ENCODE measurements around the gene CDK8.
A peak's percentile ranks its signal among the peaks of the same experiment; 100 is the strongest.

CDK8 gene

GRCh38 chr13:26219726-26220125 is 34.2 kb upstream of the CDK8 start:
- no peak overlapping the region for H3K4me3 ChIP-seq (ENCODE audit: low read depth, low read length)
- H3K27ac ChIP-seq: no peak overlapping the region
- H3K27me3 ChIP-seq (ENCODE audit: insufficient read depth, low read depth, severe bottlenecking): no peaks in the 10 kb centered on the region
- no peak for DNase-seq
- H3K36me3 ChIP-seq: peaks cover 67% of the 10 kb centered on the region
- no peaks in the 10 kb centered on the region for H3K9me3 ChIP-seq (ENCODE audit: severe bottlenecking)
- TF ChIP-seq, protein P1, sequence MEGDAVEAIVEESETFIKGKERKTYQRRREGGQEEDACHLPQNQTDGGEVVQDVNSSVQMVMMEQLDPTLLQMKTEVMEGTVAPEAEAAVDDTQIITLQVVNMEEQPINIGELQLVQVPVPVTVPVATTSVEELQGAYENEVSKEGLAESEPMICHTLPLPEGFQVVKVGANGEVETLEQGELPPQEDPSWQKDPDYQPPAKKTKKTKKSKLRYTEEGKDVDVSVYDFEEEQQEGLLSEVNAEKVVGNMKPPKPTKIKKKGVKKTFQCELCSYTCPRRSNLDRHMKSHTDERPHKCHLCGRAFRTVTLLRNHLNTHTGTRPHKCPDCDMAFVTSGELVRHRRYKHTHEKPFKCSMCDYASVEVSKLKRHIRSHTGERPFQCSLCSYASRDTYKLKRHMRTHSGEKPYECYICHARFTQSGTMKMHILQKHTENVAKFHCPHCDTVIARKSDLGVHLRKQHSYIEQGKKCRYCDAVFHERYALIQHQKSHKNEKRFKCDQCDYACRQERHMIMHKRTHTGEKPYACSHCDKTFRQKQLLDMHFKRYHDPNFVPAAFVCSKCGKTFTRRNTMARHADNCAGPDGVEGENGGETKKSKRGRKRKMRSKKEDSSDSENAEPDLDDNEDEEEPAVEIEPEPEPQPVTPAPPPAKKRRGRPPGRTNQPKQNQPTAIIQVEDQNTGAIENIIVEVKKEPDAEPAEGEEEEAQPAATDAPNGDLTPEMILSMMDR (IDR thresholded peaks at IDR 0.05; ENCODE audit: low read depth, low read length): no peak

GRCh38 chr13:26220575-26220974 is 33.4 kb upstream of the CDK8 start:
- Histone ChIP-seq H3K4me3 (ENCODE audit: low read depth, low read length) (peak overlapping the region; percentile 89), H3K27me3 (ENCODE audit: insufficient read depth, low read depth, severe bottlenecking) (no peaks in the 10 kb centered on the region), H3K9me3 (ENCODE audit: severe bottlenecking) (no peaks in the 10 kb centered on the region), H3K27ac (no peak overlapping the region; the same call in 1 of the 2 replicates), H3K36me3 (peaks cover 58% of the 10 kb centered on the region)
- no peak for DNase-seq
- TF ChIP-seq, protein P1 (IDR thresholded peaks at IDR 0.05; ENCODE audit: low read depth, low read length): no peak

DNA sequence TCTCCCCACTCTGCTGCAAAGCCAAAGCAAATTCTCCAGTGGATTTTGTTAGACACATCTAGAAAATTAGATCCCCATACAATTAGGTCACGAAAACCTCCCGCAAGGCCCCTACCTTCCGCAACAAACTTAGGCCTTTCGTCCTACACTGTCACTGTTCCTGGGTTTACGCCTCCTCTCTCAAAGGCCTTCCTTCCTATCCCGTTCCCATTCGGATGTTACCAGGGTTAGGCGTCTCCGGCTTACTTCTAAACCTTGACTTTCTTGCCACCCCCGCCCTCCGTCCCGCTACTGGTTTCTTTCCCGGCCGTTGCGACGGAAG is 32.6 kb upstream of the CDK8 start:
- no peak for DNase-seq
- H3K27ac ChIP-seq: peak overlapping the region; percentile 98

GRCh38 chr13:26221721-26222519 is 32.0 kb upstream of the CDK8 start, which contains the start of gene RNF6:
Gene RNF6, minus strand, starts transcription at chr13:26222314. Its CDS starts 2,665 bp downstream, at chr13:26219649.
- TF ChIP-seq, protein P1 (IDR thresholded peaks at IDR 0.05; ENCODE audit: low read depth, low read length): peak; percentile 33; the same call in 1 of the 2 replicates
- peak; percentile 99 for DNase-seq
- H3K36me3 ChIP-seq: peaks cover 45% of the 10 kb centered on the region
- peak within 1 kb of the TSS; percentile 89 for H3K4me3 ChIP-seq (ENCODE audit: low read depth, low read length)
- no peaks in the 10 kb centered on the region for H3K9me3 ChIP-seq (ENCODE audit: severe bottlenecking)
- no peaks in the 10 kb centered on the region for H3K27me3 ChIP-seq (ENCODE audit: insufficient read depth, low read depth, severe bottlenecking)
- peak within 1 kb of the TSS; percentile 98 for H3K27ac ChIP-seq

More for the DNA sequence above, 32.6 kb upstream of the CDK8 start:
- H3K9me3 ChIP-seq (ENCODE audit: severe bottlenecking): no peaks in the 10 kb centered on the region
- H3K27me3 ChIP-seq (ENCODE audit: insufficient read depth, low read depth, severe bottlenecking): no peaks in the 10 kb centered on the region
- TF ChIP-seq, protein P1 (IDR thresholded peaks at IDR 0.05; ENCODE audit: low read depth, low read length): no peak
- H3K36me3 ChIP-seq: peaks cover 50% of the 10 kb centered on the region
- peak overlapping the region; percentile 89 for H3K4me3 ChIP-seq (ENCODE audit: low read depth, low read length)

GRCh38 chr13:26222520-26223046 is 31.3 kb upstream of the CDK8 start:
- Histone ChIP-seq H3K36me3 (peaks cover 38% of the 10 kb centered on the region), H3K9me3 (ENCODE audit: severe bottlenecking) (no peaks in the 10 kb centered on the region), H3K27ac (peak overlapping the region; percentile 98), H3K27me3 (ENCODE audit: insufficient read depth, low read depth, severe bottlenecking) (no peaks in the 10 kb centered on the region), H3K4me3 (ENCODE audit: low read depth, low read length) (peak overlapping the region; percentile 89)
- no peak for DNase-seq
- TF ChIP-seq, protein P1 (IDR thresholded peaks at IDR 0.05; ENCODE audit: low read depth, low read length): no peak

Data from WERI-Rb-1 (cell line).